Naive thymus-derived CD4-positive, alpha-beta T cell (primary cell): ENCODE results near the gene ZBTB17. TPM values are rescaled to one million over a fixed set of nuclear protein-coding genes. Genes with fewer than 3 reads are reported as not detected.

Source experiments
- ATAC-seq: fragments of 150-1000 bp; cut with Tn5 transposase; 2 replicates; pipeline ENCODE4 v1.10.0; 2021; ENCODE audit warnings: mild to moderate bottlenecking, moderate library complexity
- CTCF ChIA-PET: fragments of 350-600 bp; sonication (Branson Sonifier 250); formaldehyde crosslinking; loops from one replicate; lab custom pipeline; 2021; ENCODE audit warnings: antibody characterized with exemption; lab: Charles Lee
- POLR2A ChIA-PET: fragments of 350-600 bp; sonication (Branson Sonifier 250); formaldehyde crosslinking; loops from one replicate; lab custom pipeline; 2021; ENCODE audit warnings: antibody characterized with exemption, inconsistent platforms; lab: Charles Lee
- DNase-seq, 9 donors: peaks; one replicate each; pipeline versions ENCODE4 v3.0.0 to v3.0.0-alpha.2; 2020 to 2022; ENCODE audit warnings: mixed read lengths in 1 of 9
- H3K27ac ChIP-seq: one replicate; pipeline ENCODE4 v1.7.0; 2013; ENCODE audit warnings: mild to moderate bottlenecking, low read depth, low read length, moderate library complexity
- H3K27me3 ChIP-seq, 2 donors: one replicate each; pipeline ENCODE4 v1.7.0; 2013; ENCODE audit warnings: low read length in 2 of 2, mild to moderate bottlenecking in 2 of 2, moderate library complexity in 2 of 2; ENCODE audit not compliant: control insufficient read depth in 2 of 2, insufficient read depth in 2 of 2
- H3K36me3 ChIP-seq, 3 experiments: 1 replicate in 2 of 3; 2 replicates in 1 of 3; pipeline ENCODE4 v1.7.0; 2013; ENCODE audit warnings: low read length in 3 of 3, mild to moderate bottlenecking in 3 of 3, moderate library complexity in 1 of 3; ENCODE audit not compliant: insufficient read depth in 3 of 3, control insufficient read depth in 2 of 3
- H3K4me1 ChIP-seq, 2 donors: one replicate each; pipeline ENCODE4 v1.7.0; 2013; ENCODE audit warnings: low read length in 2 of 2, mild to moderate bottlenecking in 2 of 2, moderate library complexity in 1 of 2; ENCODE audit not compliant: control insufficient read depth in 2 of 2, insufficient read depth in 2 of 2
- H3K4me3 ChIP-seq: 2 replicates; pipeline ENCODE4 v1.7.0; 2013; ENCODE audit warnings: mild to moderate bottlenecking, low read length
- H3K9me3 ChIP-seq, 3 experiments: 1 replicate in 2 of 3; 2 replicates in 1 of 3; pipeline ENCODE4 v1.7.0; 2013; ENCODE audit warnings: low read length in 3 of 3; ENCODE audit not compliant: control insufficient read depth in 2 of 3
- H3K27ac Mint-ChIP-seq, 9 donors: one replicate each; pipeline ENCODE4 v1.8.0; 2020 to 2022; ENCODE audit warnings: mixed read lengths in 9 of 9, mild to moderate bottlenecking in 8 of 9, moderate library complexity in 5 of 9, inconsistent platforms in 2 of 9
- H3K27me3 Mint-ChIP-seq, 5 donors: one replicate each; pipeline ENCODE4 v1.8.0; 2021 to 2022; ENCODE audit warnings: mixed read lengths in 5 of 5, mild to moderate bottlenecking in 1 of 5
- H3K36me3 Mint-ChIP-seq, 5 donors: one replicate each; pipeline ENCODE4 v1.8.0; 2020 to 2022; ENCODE audit warnings: mixed read lengths in 5 of 5, mild to moderate bottlenecking in 3 of 5, inconsistent platforms in 1 of 5
- H3K4me1 Mint-ChIP-seq, 7 donors: one replicate each; pipeline ENCODE4 v1.8.0; 2020 to 2022; ENCODE audit warnings: mixed read lengths in 7 of 7, mild to moderate bottlenecking in 3 of 7, inconsistent platforms in 1 of 7
- H3K4me3 Mint-ChIP-seq, 10 donors: one replicate each; pipeline ENCODE4 v1.8.0; 2020 to 2022; ENCODE audit warnings: mild to moderate bottlenecking in 10 of 10, mixed read lengths in 10 of 10, moderate library complexity in 6 of 10, inconsistent platforms in 2 of 10
- H3K9me3 Mint-ChIP-seq, 11 donors: one replicate each; pipeline ENCODE4 v1.8.0; 2020 to 2022; ENCODE audit warnings: mixed read lengths in 11 of 11, mild to moderate bottlenecking in 4 of 11, inconsistent platforms in 1 of 11, moderate library complexity in 1 of 11
- intact Hi-C, 2 donors: fragments of 100-400 bp; cut with micrococcal nuclease; formaldehyde crosslinking; loops; one replicate each; pipeline ENCODE4 v1.15.1; 2023
- polyA plus RNA-seq, 2 donors: library from polyadenylated mRNA; unstranded; fragments of 300-500 nt; fragmentation: Illumina TruSeq; gene quantifications; one replicate each; pipeline ENCODE4 v1.2.3, GENCODE V29; 2021
- total RNA-seq, 6 experiments: library from RNA in 5 of 6; stranded (reverse) in 5 of 6; gene quantifications; 1 replicate in 5 of 6; 2 replicates in 1 of 6; pipeline ENCODE4 v1.2.3 and lab custom pipeline; 2021 to 2026

ZBTB17 gene
- total and polyA plus RNA-seq, 7 experiments from 2014 or later = 11.2 to 85.1 (median 63.5) TPM

- intact Hi-C loops = no loop called here
- Histone ChIP-seq H3K9me3 (no peaks in the 10 kb centered on the region), H3K36me3 (peaks cover 0 to 90% (median 23%) of the 10 kb centered on the region in 3 experiments), H3K4me3 (no peak overlapping the region), H3K27me3 (no peaks in the 10 kb centered on the region), H3K4me1 (peaks cover under 1 to 12% of the 10 kb centered on the region in 2 donors), H3K27ac (no peak overlapping the region)
- Mint-ChIP-seq H3K4me3 (no peak overlapping the region), H3K4me1 (peaks cover 0 to 18% (median 10%) of the 10 kb centered on the region in 7 donors), H3K36me3 (peaks cover 0 to 30% (median 9%) of the 10 kb centered on the region in 5 donors), H3K9me3 (no peaks in the 10 kb centered on the region), H3K27me3 (no peaks in the 10 kb centered on the region), H3K27ac (no peak overlapping the region)
- DNase-seq (peak in 1 of 9 donors; percentile 15), ATAC-seq (no peak)
- ChIA-PET CTCF (interaction anchor here (0.5 kb wide), 1 partner anchor 1007 kb away, joined by 3 read pairs; no protein-coding TSS in a partner anchor), POLR2A (no interaction called here)
These were observed 31.4 kb downstream of the ZBTB17 start for GRCh38 chr1:15944308-15945010.

DNA sequence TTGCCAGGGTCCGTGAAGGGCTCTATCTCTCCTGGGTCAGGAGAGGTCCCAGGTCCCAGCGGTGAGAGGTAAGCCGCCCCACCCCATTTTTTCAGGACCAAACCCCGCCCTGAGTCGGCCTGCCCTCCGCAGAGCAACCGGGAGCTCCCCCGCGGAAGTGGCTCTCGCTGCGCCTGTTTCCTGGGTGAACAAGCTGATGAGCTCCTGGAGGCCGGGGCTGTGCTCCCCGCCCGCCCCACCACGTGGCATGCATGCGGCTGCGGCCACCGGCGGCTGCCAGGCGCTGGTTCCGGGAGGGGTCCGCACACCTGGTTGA, 32.0 kb downstream of the ZBTB17 start:
- Mint-ChIP-seq H3K4me1 (peaks cover 0 to 13% (median 8%) of the 10 kb centered on the region in 7 donors), H3K9me3 (no peaks in the 10 kb centered on the region), H3K27me3 (no peaks in the 10 kb centered on the region), H3K36me3 (peaks cover 0 to 35% (median 10%) of the 10 kb centered on the region in 5 donors), H3K27ac (no peak overlapping the region), H3K4me3 (no peak overlapping the region)
- no peak for DNase-seq
- ATAC-seq = no peak
- H3K9me3 ChIP-seq = no peaks in the 10 kb centered on the region
- peaks cover 0 to 95% (median 25%) of the 10 kb centered on the region in 3 experiments for H3K36me3 ChIP-seq
- H3K27ac ChIP-seq = no peak overlapping the region
- no peak overlapping the region for H3K4me3 ChIP-seq
- ChIA-PET CTCF (interaction anchor here (0.5 kb wide), 1 partner anchor 1008 kb away, joined by 3 read pairs; no protein-coding TSS in a partner anchor), POLR2A (no interaction called here)
- peaks cover 0 to 7% of the 10 kb centered on the region in 2 donors for H3K4me1 ChIP-seq
- H3K27me3 ChIP-seq = no peaks in the 10 kb centered on the region
- intact Hi-C loops = no loop called here

DNA sequence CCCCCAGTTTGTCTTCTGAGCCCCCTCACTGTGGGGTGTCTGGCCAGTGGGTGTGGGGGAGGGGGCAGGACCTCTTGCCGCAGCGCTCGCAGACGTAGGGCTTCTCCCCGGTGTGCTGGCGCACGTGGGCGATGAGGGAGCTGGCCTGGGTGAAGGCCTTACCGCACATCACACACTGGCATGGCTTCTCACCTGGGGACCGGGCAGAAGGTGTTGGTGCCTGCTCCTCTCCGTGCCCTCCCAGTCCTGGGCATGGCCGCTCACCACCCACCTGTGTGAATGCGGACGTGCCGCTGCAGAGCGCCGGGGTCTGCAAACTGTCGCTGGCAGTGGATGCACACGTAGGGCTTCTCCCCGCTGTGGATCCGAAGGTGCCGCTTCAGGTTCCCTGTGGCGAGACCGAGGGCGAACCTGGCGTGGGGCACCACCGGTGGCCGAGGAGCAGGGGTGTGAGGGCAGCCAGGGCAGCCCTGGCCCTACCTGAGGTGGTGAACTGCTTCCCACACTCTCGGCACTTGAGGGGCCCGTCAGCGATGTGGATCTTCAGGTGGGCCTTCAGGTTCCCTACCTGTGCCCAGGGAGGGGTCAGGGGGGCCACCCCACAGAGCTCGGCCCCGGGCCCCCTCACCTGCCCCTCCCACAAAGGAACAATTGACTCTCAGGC, 32.4 kb downstream of the ZBTB17 start:
- Mint-ChIP-seq H3K27me3 (no peaks in the 10 kb centered on the region), H3K4me3 (no peak overlapping the region), H3K27ac (no peak overlapping the region), H3K4me1 (peaks cover 0 to 9% (median 3%) of the 10 kb centered on the region in 7 donors), H3K36me3 (peaks cover 0 to 36% (median 10%) of the 10 kb centered on the region in 5 donors), H3K9me3 (no peaks in the 10 kb centered on the region)
- no peaks in the 10 kb centered on the region for H3K27me3 ChIP-seq
- CTCF ChIA-PET = interaction anchor here (0.5 kb wide), 1 partner anchor 1008 kb away, joined by 3 read pairs; no protein-coding TSS in a partner anchor
- intact Hi-C loops = no loop called here
- peaks cover 0 to 2% of the 10 kb centered on the region in 2 donors for H3K4me1 ChIP-seq
- peaks cover 0 to 99% (median 27%) of the 10 kb centered on the region in 3 experiments for H3K36me3 ChIP-seq
- no peaks in the 10 kb centered on the region for H3K9me3 ChIP-seq
- no peak for DNase-seq
- POLR2A ChIA-PET = no interaction called here
- H3K4me3 ChIP-seq = no peak overlapping the region
- H3K27ac ChIP-seq = no peak overlapping the region
- no peak for ATAC-seq

GRCh38 chr1:15942661-15943327, 33.1 kb downstream of the ZBTB17 start:
- no peak overlapping the region for H3K27ac Mint-ChIP-seq

GRCh38 chr1:15941899-15942660, 33.8 kb downstream of the ZBTB17 start:
- H3K27me3 ChIP-seq = no peaks in the 10 kb centered on the region
- no peak overlapping the region for H3K27ac ChIP-seq
- H3K4me1 ChIP-seq = no peaks in the 10 kb centered on the region
- H3K4me3 ChIP-seq = no peak overlapping the region
- CTCF ChIA-PET = no interaction called here
- H3K4me1 Mint-ChIP-seq = peaks cover 0 to 6% (median 0%) of the 10 kb centered on the region in 7 donors
- peaks cover 0 to 39% (median 10%) of the 10 kb centered on the region in 5 donors for H3K36me3 Mint-ChIP-seq
- POLR2A ChIA-PET = interaction anchor here (0.6 kb wide), 1 partner anchor 131 kb away, joined by 3 read pairs; no protein-coding TSS in a partner anchor
- H3K27me3 Mint-ChIP-seq = no peaks in the 10 kb centered on the region
- H3K9me3 ChIP-seq = no peaks in the 10 kb centered on the region
- H3K4me3 Mint-ChIP-seq = no peak overlapping the region
- peak overlapping the region in 1 of 9 donors; percentile 28 for H3K27ac Mint-ChIP-seq
- H3K36me3 ChIP-seq = peaks cover 0 to 99% (median 35%) of the 10 kb centered on the region in 3 experiments
- DNase-seq (peak in 1 of 9 donors; percentile 19), ATAC-seq (no peak)
- intact Hi-C loops = no loop called here
- no peaks in the 10 kb centered on the region for H3K9me3 Mint-ChIP-seq

More at GRCh38 chr1:15942661-15943327, 33.1 kb downstream of the ZBTB17 start:
- POLR2A ChIA-PET = no interaction called here
- Histone ChIP-seq H3K4me3 (no peak overlapping the region), H3K36me3 (peaks cover 0 to 99% (median 31%) of the 10 kb centered on the region in 3 experiments), H3K4me1 (no peaks in the 10 kb centered on the region), H3K27ac (no peak overlapping the region), H3K27me3 (no peaks in the 10 kb centered on the region), H3K9me3 (no peaks in the 10 kb centered on the region)
- peaks cover 0 to 7% (median 0%) of the 10 kb centered on the region in 7 donors for H3K4me1 Mint-ChIP-seq
- no peaks in the 10 kb centered on the region for H3K9me3 Mint-ChIP-seq
- DNase-seq (no peak), ATAC-seq (no peak)
- peaks cover 0 to 36% (median 10%) of the 10 kb centered on the region in 5 donors for H3K36me3 Mint-ChIP-seq
- H3K27me3 Mint-ChIP-seq = no peaks in the 10 kb centered on the region
- CTCF ChIA-PET = no interaction called here
- no peak overlapping the region for H3K4me3 Mint-ChIP-seq
- intact Hi-C loops = no loop called here
